Stimulated activated CD8-positive, alpha-beta memory T cell treated with anti-CD3 and anti-CD28 coated beads, Interleukin-15, amount 100 ng/mL, for 4 hours (primary cell): ENCODE measurements around the gene SYF2.
"Not testable (repeated sequence)": the region's sequence is repeated elsewhere in the genome, so short reads cannot be mapped to it uniquely, and the experiment has no call there.

ENCODE experiments used
- DNase-seq, 2 donors: peaks; one replicate each; pipeline ENCODE4 v3.0.0-alpha.2; 2020; ENCODE audit warnings: low read depth in 2 of 2

SYF2 gene

DNA sequence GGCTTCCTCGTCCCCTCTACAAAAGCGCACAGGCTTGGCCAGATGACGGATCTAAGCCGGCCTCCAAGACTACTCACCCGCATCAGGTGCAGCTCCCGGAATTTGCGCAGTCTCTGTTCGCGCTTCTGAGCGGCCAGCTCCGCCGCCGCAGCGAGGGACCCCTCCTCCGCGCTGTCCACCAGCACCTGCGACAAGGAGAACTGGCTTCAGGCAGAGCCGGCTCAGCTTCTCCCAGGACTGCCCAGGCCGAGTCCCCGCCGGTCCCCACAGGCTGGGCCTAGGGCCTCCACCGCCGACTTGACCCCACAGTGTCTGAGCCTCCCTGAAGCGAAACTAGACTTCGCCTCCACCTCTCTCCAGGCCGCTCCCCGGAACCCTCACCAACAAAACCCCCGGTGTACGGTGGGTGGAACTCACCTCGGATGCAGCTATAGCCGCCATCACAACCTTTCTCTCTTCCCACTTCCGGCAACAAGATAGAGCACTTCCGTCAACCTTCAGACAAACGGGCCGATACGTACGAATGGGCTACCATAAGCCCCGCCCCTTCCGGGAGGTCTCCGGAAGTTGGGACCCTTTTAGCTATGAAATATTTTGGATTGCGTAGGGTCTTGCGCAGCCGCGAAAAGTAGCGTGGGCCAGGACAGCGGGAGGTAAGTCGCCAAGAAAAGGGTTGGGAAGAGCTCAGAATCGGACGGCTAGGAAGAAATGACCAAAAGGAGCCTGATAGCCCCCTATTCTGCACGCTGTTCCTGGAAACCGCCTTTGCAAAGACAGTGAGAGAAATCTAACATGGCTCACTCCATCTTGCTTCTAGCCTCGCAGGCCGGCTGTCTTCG, at the start of gene SYF2:
SYF2 (minus strand) TSS at position 476 of the 839 bp plus-strand sequence; CDS start at position 441, 35 bp downstream.
- DNase-seq = peak; percentile 79 to 85

DNA sequence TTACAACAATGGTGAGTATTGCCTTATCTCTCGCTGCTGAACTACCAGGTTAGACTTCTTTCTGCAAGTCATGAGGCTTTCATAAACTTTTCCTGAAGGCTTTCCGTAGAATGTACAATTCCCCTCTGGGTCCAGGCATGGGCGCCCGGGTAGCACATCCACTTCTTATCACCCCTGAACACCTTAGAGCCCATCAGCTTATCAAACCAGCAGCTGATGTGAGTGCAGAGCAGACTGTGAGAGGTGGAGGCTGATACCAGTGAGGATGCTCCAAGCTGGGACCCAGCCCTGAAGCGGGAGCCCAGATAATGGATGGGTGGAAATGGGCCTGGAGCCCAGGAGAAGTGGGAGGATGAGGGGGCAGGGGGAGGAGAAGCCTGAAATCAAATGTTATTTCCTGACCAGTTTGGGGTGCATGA, 47.4 kb upstream of the SYF2 start:
- DNase-seq = not testable (repeated sequence)

DNA sequence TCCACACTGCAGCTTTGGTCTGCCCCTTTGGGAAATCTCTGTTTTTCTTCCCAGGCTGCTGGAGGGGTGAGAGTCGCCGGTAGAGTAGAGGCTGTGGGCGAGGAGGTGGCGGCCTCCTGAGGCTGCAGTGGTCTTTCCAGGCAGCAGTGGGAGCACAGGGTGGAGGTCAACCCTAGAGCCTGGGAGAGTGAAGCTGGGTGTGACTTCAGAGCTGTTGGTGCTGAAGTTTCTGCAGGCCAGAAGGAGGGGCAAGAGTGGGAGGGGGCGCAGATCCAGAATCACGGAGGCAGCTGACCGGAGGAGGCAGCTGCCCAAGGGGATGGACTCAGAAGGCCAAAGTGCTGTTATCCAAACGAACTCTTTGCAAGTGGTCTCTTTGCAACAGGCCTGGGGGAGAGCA, 46.5 kb upstream of the SYF2 start:
- not testable (repeated sequence) for DNase-seq

DNA sequence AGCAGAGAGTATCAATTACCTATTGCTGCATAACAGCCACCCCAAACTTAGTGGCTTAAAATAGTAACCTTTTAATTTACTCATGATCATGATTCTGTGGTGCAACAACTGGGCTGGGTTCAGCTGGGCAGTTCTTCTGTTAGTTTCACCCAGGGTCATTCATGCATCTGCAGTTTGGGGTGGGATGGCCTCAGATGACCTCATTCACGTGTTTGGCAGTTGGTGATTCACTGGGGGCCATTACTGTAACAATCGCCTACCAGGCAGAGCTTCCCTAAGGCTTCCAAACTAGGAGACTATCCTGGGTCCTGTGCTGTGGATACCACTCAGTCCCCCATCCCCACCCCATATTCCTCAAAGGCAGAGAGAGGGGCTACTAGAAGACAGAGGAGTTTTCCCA, 46.1 kb upstream of the SYF2 start:
- DNase-seq = not testable (repeated sequence)

DNA sequence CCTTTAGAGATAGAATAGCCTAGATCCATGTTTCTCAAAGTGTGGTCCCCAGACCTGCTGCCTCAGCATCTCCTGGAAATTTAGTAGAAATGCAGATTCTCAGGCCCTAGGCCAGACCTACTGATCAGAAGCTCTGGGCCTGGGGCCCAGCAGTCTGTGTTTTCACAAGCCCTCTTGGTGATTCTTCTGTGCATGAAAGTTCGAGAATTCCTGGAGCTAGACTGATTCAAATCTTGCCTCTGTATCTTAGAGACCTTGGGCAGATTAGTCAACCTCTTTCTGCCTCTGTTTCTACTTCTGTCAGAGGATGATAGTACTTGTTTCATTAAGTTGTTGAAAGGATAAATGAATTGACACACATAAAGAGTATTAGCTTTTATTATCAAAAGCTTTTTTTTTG, 45.0 kb upstream of the SYF2 start:
- DNase-seq = not testable (repeated sequence)

DNA sequence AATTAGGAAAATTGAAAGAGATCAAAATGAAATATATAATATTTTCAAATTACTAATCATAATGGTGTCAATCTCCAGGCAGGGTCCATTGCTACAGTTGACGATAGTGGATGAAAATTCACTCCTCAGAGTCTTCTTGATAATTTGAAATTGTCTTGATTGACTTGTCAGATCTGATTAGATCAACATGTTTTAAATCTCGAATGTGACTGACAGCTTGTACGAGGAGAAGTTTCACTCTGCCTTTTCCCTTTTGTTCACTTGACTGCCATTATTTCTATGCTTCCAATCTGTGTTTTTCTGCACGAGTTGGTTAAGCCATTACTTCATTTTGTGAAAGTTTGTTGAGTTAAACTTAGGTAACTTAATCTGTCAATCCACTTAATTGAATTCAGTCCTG, 43.3 kb upstream of the SYF2 start:
- DNase-seq = not testable (repeated sequence)

DNA sequence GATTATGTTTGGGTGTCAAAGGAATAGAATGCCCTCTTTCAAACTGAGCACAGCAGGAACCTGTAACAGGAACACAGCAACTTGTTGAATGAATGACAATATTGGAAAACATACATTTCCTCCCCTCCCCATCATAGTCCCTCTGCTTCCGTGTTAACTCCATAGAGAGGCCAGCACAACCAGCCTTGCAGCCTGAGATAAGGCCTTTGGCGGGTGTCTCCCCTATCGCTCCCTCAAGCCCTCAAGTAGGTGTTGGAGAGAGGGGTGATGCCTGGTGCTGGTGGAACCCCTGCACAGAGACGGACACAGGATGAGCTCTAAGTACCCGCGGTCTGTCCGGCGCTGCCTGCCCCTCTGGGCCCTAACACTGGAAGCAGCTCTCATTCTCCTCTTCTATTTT, 39.9 kb upstream of the SYF2 start, which contains the start of gene RHD:
RHD (plus strand) TSS at position 272 of the 400 bp plus-strand sequence; CDS start at position 311, 39 bp downstream.
- DNase-seq = not testable (repeated sequence)

DNA sequence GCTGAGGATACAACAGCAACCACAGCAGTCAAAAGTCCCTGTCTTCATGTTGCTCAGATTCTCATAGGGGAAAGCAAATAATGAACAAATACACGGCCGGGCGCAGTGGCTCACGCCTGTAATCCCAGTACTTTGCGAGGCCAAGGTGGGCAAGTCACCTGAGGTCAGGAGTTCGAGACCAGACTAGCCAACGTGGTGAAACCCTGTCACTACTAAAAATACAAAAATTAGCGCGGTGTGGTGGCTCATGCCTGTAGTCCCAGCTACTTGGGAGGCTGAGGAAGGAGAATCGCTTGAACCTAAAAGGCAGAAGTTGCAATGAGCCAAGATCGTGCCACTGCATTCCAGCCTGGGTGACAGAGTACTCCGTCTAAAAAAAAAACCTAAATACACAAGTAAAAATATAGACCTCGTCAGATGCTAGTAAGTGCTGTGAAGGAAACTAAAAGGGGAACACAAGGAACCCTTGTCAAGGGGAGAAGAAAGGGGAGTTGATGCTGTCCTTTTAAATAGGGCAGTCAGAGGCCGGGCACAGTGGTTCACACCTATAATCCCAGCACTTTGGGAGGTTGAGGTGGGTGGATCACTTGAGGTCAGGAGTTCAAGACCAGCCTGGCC, 36.0 kb upstream of the SYF2 start:
- DNase-seq = not testable (repeated sequence)

DNA sequence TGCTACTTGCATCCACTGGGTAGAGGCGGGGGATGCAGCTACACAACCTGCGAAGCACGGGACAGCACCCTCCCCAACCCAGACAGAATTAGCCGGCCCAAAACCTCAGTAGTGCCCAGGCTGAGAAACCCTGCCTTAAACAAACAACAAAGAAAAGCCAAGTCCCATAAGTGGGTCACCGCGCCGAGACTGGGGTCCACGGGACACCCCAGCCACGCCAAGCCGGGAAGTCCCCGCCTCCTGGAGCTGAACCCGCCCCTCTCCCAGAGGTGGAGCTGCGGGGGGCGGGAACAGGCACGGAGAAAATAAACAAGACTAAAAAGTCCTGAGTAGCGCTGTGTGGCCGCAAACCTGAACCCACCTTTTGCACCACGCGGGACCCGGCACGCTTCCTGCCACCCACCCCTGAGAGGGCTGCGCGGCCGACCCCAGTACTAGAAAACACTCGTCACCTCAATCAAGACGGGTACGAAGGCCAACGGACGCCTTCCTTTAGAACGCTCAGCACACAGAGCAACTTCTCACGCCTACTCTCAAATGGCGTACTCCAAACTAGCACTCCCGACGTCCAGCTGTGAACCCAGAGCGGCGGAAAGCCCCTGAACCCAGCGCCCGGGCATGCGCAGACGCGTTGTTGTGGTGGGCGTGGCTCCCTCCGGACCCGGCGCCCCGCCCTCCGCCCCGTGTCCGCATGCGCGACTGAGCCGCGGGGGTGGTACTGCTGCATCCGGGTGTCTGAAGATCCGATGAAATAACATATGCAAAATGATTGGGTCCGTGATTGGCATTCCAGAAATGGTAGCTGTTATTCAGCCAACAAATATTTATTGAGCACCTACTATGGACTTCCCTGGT, 35.2 kb upstream of the SYF2 start:
- peak; percentile 81 to 87 for DNase-seq

DNA sequence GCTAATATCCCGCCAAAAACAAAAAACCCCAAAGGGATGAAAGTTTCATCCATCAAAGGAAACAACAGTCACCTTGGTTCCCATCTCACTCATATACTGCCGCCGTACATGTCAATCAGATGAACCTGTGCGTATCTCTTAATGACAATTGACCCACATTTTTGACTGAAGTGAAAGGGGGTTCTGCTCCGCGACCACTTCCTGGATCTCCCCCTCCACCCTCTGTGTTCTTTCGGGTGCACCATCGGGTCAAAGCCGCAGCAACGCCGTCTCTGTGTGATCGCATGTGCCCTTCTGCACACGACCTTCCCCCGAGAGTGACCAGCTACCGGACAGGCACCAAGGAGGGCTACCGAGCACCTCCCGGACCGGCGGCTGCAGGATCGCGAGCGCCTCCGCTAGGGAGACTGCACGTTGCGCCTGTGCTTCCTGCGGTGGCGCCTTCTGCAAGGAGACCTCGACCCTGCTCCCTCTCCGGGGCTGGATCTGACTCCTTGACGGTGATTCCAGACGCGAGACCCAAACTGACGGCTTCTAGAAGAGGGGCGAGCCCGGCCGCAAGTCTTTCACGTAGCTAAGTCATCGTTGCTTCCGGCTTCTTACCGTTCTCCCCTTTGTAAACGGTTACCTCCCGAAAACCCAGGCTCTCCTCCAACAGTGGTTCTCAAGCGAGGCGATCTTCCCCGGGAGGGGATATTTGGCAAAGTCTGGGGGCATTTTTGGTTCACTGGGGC, 34.4 kb upstream of the SYF2 start:
- DNase-seq = not testable (repeated sequence)

DNA sequence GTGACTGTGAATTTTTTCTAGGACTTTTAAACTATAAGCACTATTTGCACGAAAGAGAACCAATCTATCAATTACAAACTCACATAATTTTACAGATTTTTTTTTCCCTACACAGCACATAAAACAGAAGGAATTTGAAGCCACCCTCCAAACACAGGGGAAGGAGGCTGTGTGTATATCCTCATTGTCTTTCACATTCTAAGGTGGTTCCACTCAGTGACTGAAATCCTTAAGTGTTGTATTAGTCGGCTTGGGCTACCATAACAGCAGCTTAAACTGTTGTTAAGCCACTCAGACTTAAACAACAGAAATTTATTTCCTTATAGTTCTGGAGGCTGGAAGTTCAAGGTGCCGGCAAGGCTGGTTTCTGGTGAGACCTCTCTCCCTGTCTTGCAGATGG, 28.0 kb upstream of the SYF2 start:
- not testable (repeated sequence) for DNase-seq

DNA sequence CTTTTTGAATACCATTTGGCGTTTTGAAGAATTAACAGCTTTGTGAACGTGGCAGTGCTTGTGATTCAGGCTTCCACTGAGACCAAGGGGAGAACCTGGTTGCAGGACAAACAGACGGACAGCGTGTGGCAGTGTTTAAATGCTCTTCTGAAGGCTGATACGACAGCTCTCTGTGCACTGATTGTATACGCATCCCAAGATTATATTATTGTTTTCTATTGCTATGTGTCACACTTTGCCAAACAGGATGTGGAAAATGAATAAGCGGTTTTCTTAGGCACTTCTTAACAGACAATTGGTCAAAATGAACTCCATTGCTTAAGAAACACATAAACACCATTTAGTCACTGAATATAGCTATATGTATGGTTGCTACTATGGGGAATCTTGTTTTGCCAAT, 27.5 kb upstream of the SYF2 start:
- DNase-seq = not testable (repeated sequence)

DNA sequence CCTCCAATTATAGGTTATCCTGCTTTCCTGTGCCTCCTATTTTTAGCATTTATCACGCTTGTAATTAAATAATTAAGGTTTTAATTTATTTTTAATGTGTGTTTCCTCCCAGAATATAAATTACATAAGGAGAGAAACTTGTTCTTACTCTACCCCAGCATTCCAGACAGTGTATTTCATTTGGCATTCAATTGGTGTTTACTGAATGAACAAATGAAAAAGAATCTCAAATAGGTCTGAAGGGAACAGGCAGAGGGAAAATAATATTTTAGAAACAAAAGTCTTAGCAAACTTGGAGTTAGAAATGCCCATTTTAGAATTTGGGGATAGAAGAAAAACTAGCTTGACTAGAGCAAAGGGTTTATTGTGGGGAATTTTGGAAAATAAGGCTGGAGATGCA, 24.9 kb upstream of the SYF2 start:
- DNase-seq = no peak

DNA sequence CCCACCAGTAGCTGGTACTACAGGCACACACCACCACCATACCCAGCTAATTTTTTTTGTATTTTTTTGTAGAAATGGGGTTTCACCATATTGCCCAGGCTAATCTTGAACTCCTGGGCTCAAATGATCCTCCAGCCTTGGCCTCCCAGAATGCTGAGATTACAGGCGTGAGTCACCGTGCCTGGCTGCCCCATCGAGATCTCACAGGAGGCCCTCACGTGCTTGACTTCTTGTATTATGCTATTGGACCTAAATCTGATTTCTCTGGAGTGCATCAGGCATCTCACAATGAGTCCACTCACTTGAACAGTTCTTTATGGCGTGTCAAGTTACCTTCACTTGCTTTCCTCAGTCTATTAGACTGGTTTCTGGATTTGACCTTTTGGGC, 24.3 kb upstream of the SYF2 start:
- no peak for DNase-seq

DNA sequence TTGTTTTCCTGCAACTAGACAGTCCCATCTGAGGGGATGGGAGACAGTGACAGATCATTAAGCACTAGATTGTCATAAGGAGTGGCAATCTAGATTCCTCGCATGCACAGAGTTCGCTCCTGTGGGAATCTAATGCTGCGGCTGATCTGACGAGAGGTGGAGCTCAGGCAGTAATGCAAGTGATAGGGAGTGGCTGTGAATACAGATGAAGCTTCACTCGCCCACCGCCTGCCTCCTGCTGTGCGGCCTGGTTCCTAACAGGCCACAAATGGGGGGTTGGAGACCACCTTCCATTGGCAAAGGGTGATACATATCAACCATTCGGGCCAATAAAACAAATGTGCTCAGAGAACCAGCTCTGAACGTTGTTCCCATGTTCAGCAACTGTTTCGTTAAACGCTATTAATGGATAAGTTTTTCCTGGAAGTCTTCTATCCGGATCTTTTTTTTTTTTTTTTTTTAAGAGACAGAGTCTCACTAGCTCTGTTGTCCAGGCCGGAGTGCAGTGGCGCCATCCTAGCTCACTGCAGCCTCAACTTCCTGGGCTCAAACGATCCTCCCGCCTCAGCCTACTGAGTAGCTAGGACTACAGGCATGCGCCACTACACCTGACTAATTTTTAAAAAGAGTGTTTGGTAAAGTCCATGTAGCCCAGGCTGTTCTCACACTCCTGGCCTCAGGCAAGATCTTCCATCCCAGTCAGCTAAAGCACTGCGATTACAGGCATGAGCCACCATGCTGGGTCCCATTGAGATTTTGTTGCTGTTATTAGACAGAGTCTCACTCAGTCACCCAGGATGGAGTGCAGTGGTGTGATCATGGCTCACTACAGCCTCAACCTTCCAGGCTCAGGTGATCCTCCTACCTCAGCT, 23.6 kb upstream of the SYF2 start:
- DNase-seq = no peak

DNA sequence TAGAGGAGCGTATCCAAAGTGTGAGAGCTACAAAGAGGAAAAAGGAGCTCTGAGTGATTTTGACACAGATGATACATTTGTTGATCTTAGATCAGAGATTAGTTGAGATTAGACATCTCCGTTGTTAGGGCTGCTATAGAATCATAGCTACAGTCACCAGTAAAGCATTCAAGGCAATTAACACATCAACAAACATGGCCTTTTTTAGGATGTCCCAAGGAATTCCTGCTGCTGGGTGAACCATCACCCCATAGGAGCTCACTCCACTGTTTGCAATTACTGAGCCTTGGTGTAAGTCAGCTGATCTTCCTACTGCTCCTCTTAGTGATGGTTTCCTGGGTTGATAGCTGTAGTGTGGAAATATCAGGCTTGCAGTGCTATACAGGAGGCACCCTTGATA, 21.6 kb upstream of the SYF2 start:
- no peak for DNase-seq

DNA sequence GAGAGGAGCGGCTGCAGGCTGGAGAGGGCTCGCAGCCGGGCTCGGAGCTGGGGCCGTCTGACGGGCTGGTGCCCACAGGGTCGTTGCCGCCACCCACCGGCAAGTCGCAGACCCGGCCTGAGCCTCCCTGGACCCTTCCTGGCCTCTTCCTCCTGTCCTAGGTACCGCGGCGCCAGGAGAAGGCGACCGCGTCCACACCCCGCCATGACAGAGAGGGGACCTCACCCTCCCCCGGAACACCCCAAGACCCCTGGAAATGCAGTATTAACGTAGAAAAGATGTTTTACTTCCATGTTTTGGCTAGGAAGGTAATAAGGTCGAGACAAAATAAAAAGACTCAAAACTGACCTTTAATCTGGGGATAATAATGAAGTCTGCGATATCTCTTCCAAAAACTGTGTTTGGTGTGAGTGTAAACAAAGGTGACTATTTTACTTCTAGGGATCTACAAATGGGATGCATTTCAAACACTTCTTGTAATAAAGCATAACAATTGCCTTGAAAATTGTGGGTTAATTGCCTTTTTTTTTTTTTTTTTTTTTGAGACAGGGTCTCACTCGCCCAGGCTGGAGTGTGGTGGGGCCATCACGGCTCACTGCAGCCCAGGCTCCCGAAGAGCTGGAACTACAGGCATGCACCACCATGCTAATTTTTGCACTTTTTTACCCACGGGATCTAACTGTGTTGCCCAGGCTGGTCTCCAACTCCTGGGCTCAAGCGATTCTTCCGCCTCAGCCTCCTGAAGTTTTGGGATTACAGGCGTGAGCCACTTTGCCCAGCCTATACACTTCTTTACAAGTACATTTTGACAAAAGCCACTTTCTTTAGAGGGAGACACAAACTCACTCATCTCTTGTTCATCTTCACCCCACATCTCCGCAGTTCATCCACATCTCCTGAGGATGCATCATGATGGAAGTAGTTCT, 15.8 kb upstream of the SYF2 start:
- DNase-seq = no peak

DNA sequence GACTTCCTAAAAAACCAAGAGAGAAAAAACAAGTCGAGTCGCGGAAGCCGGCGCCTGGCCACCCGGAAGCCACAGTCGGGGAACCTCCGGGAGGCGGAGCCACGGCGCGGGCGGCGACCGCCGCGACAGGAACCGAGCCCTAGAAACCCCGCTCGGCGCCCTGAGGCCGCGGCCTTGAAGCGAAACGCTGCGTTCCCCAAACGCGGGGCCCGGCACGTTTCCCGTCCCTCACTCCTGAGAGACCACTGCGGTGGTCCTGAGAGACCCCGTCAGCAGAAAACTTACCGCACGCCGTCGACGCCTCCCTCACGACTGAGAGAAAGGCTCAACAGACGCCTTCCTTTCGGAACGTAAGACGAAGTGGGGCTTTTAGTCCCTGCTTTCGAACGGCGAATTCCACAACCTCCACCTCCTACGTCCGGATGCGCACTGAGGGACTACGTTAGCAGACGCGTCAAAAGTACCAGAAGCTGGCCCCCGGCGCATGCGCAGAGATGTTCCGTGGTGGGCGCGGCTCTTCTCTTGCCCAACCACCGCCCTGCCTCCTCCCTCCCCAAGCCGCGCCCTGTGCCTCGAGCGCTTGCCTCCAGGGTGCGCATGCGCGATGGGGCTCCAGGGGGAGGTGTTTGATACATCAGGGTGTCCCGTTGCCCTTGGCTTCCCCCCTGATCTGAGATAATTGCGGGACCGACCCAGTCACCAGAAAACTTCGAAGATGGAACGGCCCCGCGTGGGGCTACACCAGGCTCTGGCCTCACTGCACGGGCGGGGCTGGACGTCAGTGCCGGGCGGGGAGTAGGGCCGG, 14.9 kb upstream of the SYF2 start, which contains the start of gene RSRP1:
RSRP1 (minus strand) TSS at position 431 of the 805 bp plus-strand sequence. CDS start 491 bp downstream, outside the sequence.
- peak; percentile 100 for DNase-seq
